GM23338 (cell line): ENCODE results near the gene NCKAP5.

Experiments
- CTCF ChIP-seq, 2 experiments: fragments of 200-600 bp in 1 of 2; sonication (generic) in 1 of 2; conservative IDR thresholded peaks; 2 replicates each; pipeline versions ENCODE4 v1.5.1 to v1.6.1; 2016 to 2017; ENCODE audit warnings: antibody characterized with exemption in 2 of 2, low read depth in 2 of 2, mild to moderate bottlenecking in 2 of 2, moderate library complexity in 1 of 2
- EZH2 ChIP-seq: fragments of 200-600 bp; sonication (generic); IDR thresholded peaks from one replicate; pipeline ENCODE4 v1.8.0; 2017; ENCODE audit warnings: antibody characterized with exemption, mild to moderate bottlenecking, low read depth; ENCODE audit not compliant: unreplicated experiment

- TF ChIP-seq CTCF (conservative IDR thresholded peaks at IDR 0.05; ENCODE audit: low read depth in 2 of 2) (no peak), EZH2 (no peak)
These were observed 73.0 kb downstream of the NCKAP5 start for GRCh38 chr2:133495226-133495625.
